Measurements from ENCODE around the gene TRIM15.

DNA sequence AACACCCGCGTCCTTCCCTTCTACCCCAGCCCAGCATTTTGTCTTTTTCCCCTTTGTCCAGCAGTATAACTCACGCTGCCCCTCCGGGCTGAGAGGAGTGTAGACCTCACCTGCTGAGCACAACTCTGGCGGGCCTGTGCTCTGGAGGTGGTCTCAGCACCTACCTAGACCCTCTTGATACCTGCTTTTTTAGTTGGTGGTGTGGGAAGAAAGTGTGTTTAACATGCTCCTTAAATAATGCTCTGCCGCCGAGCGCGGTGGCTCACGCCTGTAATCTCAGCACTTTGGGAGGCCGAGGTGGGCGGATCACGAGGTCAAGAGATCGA, 51.3 kb downstream of the TRIM15 start:
- TF ChIP-seq, protein P1, sequence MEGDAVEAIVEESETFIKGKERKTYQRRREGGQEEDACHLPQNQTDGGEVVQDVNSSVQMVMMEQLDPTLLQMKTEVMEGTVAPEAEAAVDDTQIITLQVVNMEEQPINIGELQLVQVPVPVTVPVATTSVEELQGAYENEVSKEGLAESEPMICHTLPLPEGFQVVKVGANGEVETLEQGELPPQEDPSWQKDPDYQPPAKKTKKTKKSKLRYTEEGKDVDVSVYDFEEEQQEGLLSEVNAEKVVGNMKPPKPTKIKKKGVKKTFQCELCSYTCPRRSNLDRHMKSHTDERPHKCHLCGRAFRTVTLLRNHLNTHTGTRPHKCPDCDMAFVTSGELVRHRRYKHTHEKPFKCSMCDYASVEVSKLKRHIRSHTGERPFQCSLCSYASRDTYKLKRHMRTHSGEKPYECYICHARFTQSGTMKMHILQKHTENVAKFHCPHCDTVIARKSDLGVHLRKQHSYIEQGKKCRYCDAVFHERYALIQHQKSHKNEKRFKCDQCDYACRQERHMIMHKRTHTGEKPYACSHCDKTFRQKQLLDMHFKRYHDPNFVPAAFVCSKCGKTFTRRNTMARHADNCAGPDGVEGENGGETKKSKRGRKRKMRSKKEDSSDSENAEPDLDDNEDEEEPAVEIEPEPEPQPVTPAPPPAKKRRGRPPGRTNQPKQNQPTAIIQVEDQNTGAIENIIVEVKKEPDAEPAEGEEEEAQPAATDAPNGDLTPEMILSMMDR (IDR thresholded peaks at IDR 0.05) = no peak
- TF ChIP-seq POLR2A (IDR thresholded peaks at IDR 0.05) = no peak

All from adrenal gland (tissue), 5 donors.